BJ (cell line): Measurements from ENCODE around the gene NUCKS1. TPM values are rescaled to one million over a fixed set of nuclear protein-coding genes. Genes with fewer than 3 reads are reported as not detected.

Source experiments
- CTCF ChIA-PET: fragments of 350-600 bp; formaldehyde crosslinking; extraction: SDS; loops from one replicate; lab custom pipeline; 2021; ENCODE audit warnings: antibody characterized with exemption, inconsistent platforms; lab: Yijun Ruan, JAX
- POLR2A ChIA-PET: fragments of 300-600 bp; sonication (Branson Sonifier 250); formaldehyde crosslinking; extraction: SDS; loops from one replicate; lab custom pipeline; 2021; ENCODE audit warnings: antibody characterized with exemption; lab: Charles Lee
- DNase-seq: peaks from one replicate; pipeline ENCODE4 v3.0.0-alpha.2; 2011; ENCODE audit warnings: low read depth
- H3K27me3 ChIP-seq: 2 replicates; pipeline ENCODE4 v1.6.0; 2011; ENCODE audit warnings: low read length; ENCODE audit not compliant: control insufficient read depth, insufficient read depth
- H3K36me3 ChIP-seq: 2 replicates; pipeline ENCODE4 v1.5.1; 2011; ENCODE audit warnings: low read length; ENCODE audit not compliant: control insufficient read depth, insufficient read depth
- H3K4me3 ChIP-seq: 2 replicates; pipeline ENCODE4 v1.5.1; 2011; ENCODE audit warnings: low read depth, mild to moderate bottlenecking, control low read depth, low read length
- CTCF ChIP-seq: IDR thresholded peaks from 2 replicates; pipeline ENCODE4 v1.5.1; 2011; ENCODE audit warnings: low read depth, mild to moderate bottlenecking, control low read depth, inconsistent platforms, low read length, moderate library complexity; ENCODE audit not compliant: insufficient read depth
- polyA plus RNA-seq: library from polyadenylated mRNA; depleted of rRNA; stranded (reverse); fragments of >200 nt; gene quantifications from 2 replicates; pipeline ENCODE4 v1.2.3, GENCODE V29; 2011

Gene NUCKS1
- polyA plus RNA-seq, 1 experiment: 33.3 TPM

DNA sequence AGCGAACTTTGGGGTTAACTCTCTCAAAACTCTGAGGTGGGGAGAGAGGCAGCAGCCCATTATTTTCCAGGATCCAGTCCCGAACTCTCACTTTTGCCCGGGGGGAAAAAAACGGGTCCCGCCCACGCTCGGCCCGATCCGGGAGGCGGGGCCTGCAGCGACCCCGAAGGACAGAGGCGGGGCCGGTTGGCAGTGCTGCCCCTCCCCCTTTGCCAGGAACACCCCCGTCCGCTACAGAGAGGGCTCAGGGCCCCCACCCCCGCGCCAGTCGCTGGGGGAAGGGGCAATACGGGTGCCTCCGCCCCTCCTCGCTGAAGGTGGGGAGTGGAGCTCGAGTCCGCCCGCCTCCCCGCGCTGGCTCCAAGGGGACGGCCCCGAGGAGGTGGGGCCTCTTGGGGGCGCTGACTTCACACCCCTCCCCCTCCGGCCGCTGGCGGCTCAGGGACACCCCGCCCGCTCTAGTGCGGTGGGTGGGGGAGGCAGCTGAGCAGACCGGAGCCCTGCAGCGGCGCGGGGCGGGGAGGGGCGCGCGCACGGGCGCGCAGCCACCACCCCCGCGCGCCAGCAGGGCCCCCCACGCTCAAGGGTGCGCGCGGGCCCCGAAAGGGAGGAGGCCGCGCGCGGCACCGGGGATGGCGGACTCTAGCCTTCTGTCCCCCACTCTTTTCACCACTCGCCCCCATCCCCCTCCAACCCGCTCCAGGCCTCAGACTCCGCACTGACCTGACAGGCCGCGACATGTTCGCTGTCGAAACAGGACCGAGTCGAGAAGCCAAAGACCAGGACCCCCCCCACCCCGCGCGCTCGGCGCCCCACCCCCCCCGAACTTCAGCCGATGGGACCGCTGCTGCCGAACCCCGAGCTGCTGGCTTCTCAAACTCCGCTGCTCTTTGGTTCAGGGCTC is 496 bp downstream of the NUCKS1 start:
- TF ChIP-seq CTCF: no peak

GRCh38 chr1:205748403-205749233 is 1.4 kb downstream of the NUCKS1 start:
- CTCF ChIA-PET: interaction anchor here (0.6 to 1.7 kb wide), 6 partner anchors 17 to 394 kb away, joined by 3 to 4 read pairs (median 3); no protein-coding TSS in a partner anchor
- POLR2A ChIA-PET: interaction anchor here (1.3 kb wide), 1 partner anchor 10 kb away, joined by 4 read pairs; no protein-coding TSS in a partner anchor
- DNase-seq: no peak
- Histone ChIP-seq H3K4me3 (peak overlapping the region; percentile 84), H3K36me3 (no peaks in the 10 kb centered on the region), H3K27me3 (no peaks in the 10 kb centered on the region)
- no peak for TF ChIP-seq CTCF

More for the DNA sequence above, 496 bp downstream of the NUCKS1 start:
- DNase-seq: peak; percentile 64
- POLR2A ChIA-PET: interaction anchor here (1.3 kb wide), 1 partner anchor 9 kb away, joined by 4 read pairs; no protein-coding TSS in a partner anchor
- peak overlapping the region; percentile 84 for H3K4me3 ChIP-seq
- CTCF ChIA-PET: interaction anchor here (0.6 to 1.7 kb wide), 5 partner anchors 18 to 395 kb away, joined by 3 to 4 read pairs (median 3); no protein-coding TSS in a partner anchor
- no peaks in the 10 kb centered on the region for H3K36me3 ChIP-seq
- no peaks in the 10 kb centered on the region for H3K27me3 ChIP-seq

DNA sequence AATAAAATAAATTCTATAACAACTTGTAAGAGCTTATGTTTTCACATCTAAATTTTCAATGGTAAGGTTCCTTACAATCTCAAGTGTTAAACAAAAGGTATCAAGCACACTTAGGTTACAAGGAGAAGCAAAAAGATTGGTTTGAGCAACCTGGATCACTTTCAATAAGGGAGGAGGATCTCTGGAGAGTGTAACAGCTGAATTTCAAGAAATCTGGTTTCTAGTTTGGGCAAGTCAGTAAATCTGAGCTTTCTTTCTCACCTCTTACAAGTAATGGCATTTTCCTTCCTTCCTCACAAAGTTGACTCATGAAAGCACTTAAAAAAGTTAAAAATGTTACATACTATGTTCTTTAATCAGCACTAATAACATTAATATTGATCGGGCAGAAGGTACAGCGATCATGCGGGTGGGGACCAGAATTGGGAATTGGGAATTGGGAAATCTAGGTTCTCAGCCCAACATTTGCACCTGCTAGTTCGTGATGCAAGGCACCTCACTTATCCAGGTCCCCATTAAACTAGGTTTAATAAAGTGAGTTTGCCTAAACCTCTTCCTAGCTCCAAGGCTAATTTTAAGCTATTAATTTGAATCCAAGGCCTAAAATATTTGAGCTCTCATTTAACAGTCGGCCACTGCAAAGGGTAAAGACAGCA is 3.1 kb downstream of the NUCKS1 start:
- TF ChIP-seq CTCF: no peak
- H3K4me3 ChIP-seq: no peak overlapping the region
- H3K27me3 ChIP-seq: no peaks in the 10 kb centered on the region
- ChIA-PET CTCF (interaction anchor here (0.6 to 0.8 kb wide), 3 partner anchors 9 to 267 kb away, joined by 3 to 4 read pairs (median 3); no protein-coding TSS in a partner anchor), POLR2A (no interaction called here)
- DNase-seq: no peak
- H3K36me3 ChIP-seq: no peaks in the 10 kb centered on the region

GRCh38 chr1:205744403-205744802 is 5.6 kb downstream of the NUCKS1 start:
- ChIA-PET POLR2A (no interaction called here), CTCF (no interaction called here)
- 0 out of 2 replicates have a peak, but pooled peaks cover 2% of the 10 kb centered on the region for H3K36me3 ChIP-seq
- no peak for DNase-seq
- H3K4me3 ChIP-seq: no peak overlapping the region
- no peak for TF ChIP-seq CTCF
- H3K27me3 ChIP-seq: no peaks in the 10 kb centered on the region
